Measurements from ENCODE around the gene PARVA. TPM values are rescaled to one million over a fixed set of nuclear protein-coding genes. Genes with fewer than 3 reads are reported as not detected.

Gene PARVA
- polyA plus RNA-seq, 1 donor: 100 TPM

GRCh38 chr11:12403122-12403996 is 26.0 kb downstream of the PARVA start:
- no peak for DNase-seq

GRCh38 chr11:12403997-12404350 is 26.6 kb downstream of the PARVA start:
- no peak for DNase-seq

- DNase-seq: no peak
Measured at GRCh38 chr11:12404436-12404835, 27.1 kb downstream of the PARVA start.

- DNase-seq: no peak
Measured at GRCh38 chr11:12408156-12408770, 30.9 kb downstream of the PARVA start.

GRCh38 chr11:12409621-12410005 is 32.2 kb downstream of the PARVA start:
- no peak for DNase-seq

- no peak for DNase-seq
Measured at GRCh38 chr11:12410006-12410728, 32.8 kb downstream of the PARVA start.

- DNase-seq: no peak
Measured at GRCh38 chr11:12411393-12411792, 34.0 kb downstream of the PARVA start.

GRCh38 chr11:12411806-12412727 is 34.7 kb downstream of the PARVA start:
- DNase-seq: peak; percentile 64

- no peak for DNase-seq
Measured at GRCh38 chr11:12413141-12414052, 36.0 kb downstream of the PARVA start.

- no peak for DNase-seq
Measured at GRCh38 chr11:12414611-12415010, 37.2 kb downstream of the PARVA start.

GRCh38 chr11:12415342-12415966 is 38.1 kb downstream of the PARVA start:
- DNase-seq: no peak

GRCh38 chr11:12416552-12416951 is 39.2 kb downstream of the PARVA start:
- DNase-seq: no peak

- DNase-seq: no peak
Measured at GRCh38 chr11:12417691-12418611, 40.6 kb downstream of the PARVA start.

GRCh38 chr11:12420040-12420439 is 42.7 kb downstream of the PARVA start:
- no peak for DNase-seq

- no peak for DNase-seq
Measured at GRCh38 chr11:12420706-12421105, 43.3 kb downstream of the PARVA start.

GRCh38 chr11:12421386-12421785 is 44.0 kb downstream of the PARVA start:
- no peak for DNase-seq

- DNase-seq: no peak
Measured at GRCh38 chr11:12426176-12426575, 48.8 kb downstream of the PARVA start.

- DNase-seq: no peak
Measured at GRCh38 chr11:12429155-12429554, 51.8 kb downstream of the PARVA start.

- no peak for DNase-seq
Measured at GRCh38 chr11:12430351-12430750, 53.0 kb downstream of the PARVA start.
